GM19035 (cell line): ENCODE results near the gene PRR15L.
"Not testable (repeated sequence)": the region's sequence is repeated elsewhere in the genome, so short reads cannot be mapped to it uniquely, and the experiment has no call there.

ENCODE experiments used
- ATAC-seq: cut with Tn5 transposase; IDR thresholded peaks from one replicate; pipeline ENCODE4 v1.9.1; 2021; ENCODE audit not compliant: unreplicated experiment

Gene PRR15L

GRCh38 chr17:47941246-47942095 lies 16.2 kb downstream of the PRR15L start, which contains the start of gene PNPO:
Gene PNPO, plus strand, starts transcription at chr17:47941571. Its CDS starts 105 bp downstream, at chr17:47941676.
- ATAC-seq = peak; percentile 94

- ATAC-seq = no peak
Measured at GRCh38 chr17:47937941-47938340, 19.7 kb downstream of the PRR15L start.

GRCh38 chr17:47935961-47936360 lies 21.7 kb downstream of the PRR15L start:
- no peak for ATAC-seq

GRCh38 chr17:47935468-47935867 lies 22.2 kb downstream of the PRR15L start:
- not testable (repeated sequence) for ATAC-seq

- no peak for ATAC-seq
Measured at GRCh38 chr17:47934856-47935255, 22.8 kb downstream of the PRR15L start.

- ATAC-seq = no peak
Measured at GRCh38 chr17:47931848-47932247, 25.8 kb downstream of the PRR15L start.

GRCh38 chr17:47929218-47930000 lies 28.3 kb downstream of the PRR15L start:
- ATAC-seq = no peak

GRCh38 chr17:47928415-47928814 lies 29.3 kb downstream of the PRR15L start:
- ATAC-seq = no peak

- no peak for ATAC-seq
Measured at GRCh38 chr17:47927821-47928400, 29.8 kb downstream of the PRR15L start.

- no peak for ATAC-seq
Measured at GRCh38 chr17:47925678-47925988, 32.0 kb downstream of the PRR15L start.

- ATAC-seq = no peak
Measured at GRCh38 chr17:47924785-47925677, 32.7 kb downstream of the PRR15L start.

GRCh38 chr17:47919889-47920288 lies 37.8 kb downstream of the PRR15L start:
- ATAC-seq = not testable (repeated sequence)

- no peak for ATAC-seq
Measured at GRCh38 chr17:47918991-47919390, 38.7 kb downstream of the PRR15L start.

GRCh38 chr17:47918006-47918405 lies 39.7 kb downstream of the PRR15L start:
- no peak for ATAC-seq

GRCh38 chr17:47917581-47917980 lies 40.1 kb downstream of the PRR15L start:
- ATAC-seq = no peak

GRCh38 chr17:47916489-47917208 lies 41.0 kb downstream of the PRR15L start:
- ATAC-seq = no peak

GRCh38 chr17:47915776-47916398 lies 41.8 kb downstream of the PRR15L start:
- no peak for ATAC-seq

GRCh38 chr17:47914306-47914948 lies 43.3 kb downstream of the PRR15L start:
- no peak for ATAC-seq

- no peak for ATAC-seq
Measured at GRCh38 chr17:47913050-47913449, 44.6 kb downstream of the PRR15L start.
